Measurements from ENCODE around the gene HES7.
"Not testable (repeated sequence)": the region's sequence is repeated elsewhere in the genome, so short reads cannot be mapped to it uniquely, and the experiment has no call there.

Gene HES7

DNA sequence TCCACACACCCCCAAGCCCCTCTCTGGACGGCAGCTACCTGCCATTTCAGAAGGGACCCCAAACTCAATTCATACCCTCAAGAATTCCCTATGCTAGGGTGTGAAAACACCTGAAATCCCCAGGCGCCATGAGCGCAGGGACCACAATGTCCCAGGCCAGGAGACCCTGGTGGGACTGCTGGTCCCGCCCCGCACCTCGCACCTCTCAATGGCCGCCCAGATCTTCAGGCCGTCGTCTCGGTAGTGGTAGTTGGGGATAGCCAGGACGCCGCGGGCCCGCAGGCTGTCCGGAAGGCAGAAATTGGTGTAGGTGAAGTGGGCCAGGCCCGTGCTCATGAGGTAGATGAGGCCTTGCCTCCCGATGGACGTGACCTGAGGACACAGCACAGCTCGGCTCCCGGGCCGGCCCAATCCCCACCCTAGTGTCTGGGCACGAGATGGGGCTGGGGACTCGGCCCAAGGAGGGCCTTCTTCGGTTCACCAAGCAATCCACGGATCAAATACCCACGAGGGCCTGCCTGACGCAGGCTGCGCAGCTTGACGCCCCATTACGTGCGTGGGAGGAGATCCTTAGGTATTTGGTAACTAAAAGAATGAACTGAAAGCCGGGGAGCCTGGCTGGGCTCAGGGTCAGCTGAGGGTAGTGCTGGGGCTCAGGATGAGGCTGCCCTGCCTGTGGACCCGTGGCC is 14.8 kb downstream of the HES7 start:
- DNase-seq (ENCODE audit: low read depth in 2 of 2) = no peak
- TF ChIP-seq, protein P1, sequence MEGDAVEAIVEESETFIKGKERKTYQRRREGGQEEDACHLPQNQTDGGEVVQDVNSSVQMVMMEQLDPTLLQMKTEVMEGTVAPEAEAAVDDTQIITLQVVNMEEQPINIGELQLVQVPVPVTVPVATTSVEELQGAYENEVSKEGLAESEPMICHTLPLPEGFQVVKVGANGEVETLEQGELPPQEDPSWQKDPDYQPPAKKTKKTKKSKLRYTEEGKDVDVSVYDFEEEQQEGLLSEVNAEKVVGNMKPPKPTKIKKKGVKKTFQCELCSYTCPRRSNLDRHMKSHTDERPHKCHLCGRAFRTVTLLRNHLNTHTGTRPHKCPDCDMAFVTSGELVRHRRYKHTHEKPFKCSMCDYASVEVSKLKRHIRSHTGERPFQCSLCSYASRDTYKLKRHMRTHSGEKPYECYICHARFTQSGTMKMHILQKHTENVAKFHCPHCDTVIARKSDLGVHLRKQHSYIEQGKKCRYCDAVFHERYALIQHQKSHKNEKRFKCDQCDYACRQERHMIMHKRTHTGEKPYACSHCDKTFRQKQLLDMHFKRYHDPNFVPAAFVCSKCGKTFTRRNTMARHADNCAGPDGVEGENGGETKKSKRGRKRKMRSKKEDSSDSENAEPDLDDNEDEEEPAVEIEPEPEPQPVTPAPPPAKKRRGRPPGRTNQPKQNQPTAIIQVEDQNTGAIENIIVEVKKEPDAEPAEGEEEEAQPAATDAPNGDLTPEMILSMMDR (IDR thresholded peaks at IDR 0.05; ENCODE audit: low read depth, low read length) = no peak
- no peak overlapping the region for H3K4me3 ChIP-seq (replicated peaks in 1 of 2; ENCODE audit: low read depth in 2 of 2, low read length in 2 of 2)

DNA sequence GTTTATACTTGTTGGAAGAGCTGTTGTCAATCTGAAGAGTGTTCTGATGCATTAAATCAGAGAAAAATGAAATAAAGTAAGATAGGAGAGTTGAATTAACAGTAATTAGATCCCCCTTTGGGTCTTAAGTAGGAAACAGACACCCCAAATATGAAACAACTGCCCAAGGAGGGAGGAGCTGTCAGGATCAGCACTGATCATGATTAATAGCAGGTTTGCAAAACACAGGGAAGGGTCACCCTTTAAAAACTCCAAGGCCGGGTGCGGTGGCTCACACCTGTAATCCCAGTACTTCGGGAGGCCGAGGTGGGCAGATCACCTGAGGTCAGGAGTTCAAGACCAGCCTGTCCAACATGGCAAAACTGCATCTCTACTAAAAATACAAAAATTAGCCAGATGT is 16.9 kb downstream of the HES7 start:
- H3K4me3 ChIP-seq (replicated peaks in 1 of 2; ENCODE audit: low read depth in 2 of 2, low read length in 2 of 2); DNase-seq (ENCODE audit: low read depth in 2 of 2): not testable (repeated sequence)

DNA sequence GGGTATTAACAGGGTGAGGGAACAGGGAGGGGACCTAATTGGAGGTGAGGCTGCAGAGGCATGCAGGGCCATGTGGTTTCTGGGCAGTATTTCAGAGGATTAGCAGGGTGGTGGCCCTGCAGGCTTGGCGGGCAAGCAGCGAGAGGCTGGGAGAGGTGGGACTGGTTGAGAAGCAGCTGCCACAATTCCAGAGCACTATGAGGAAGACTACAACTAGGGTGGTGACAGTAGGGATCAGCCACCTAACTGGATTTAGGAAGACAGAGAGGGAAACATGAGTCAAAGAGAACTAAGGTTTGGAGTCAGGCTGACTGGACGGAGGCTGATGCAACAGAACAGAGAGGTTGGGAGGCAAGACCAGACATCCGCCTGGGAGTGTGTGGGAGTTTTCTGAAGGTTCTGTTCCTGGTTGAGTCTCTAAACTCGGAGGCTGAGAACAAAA is 17.9 kb downstream of the HES7 start:
- DNase-seq (ENCODE audit: low read depth in 2 of 2) = peak; percentile 32 to 78

DNA sequence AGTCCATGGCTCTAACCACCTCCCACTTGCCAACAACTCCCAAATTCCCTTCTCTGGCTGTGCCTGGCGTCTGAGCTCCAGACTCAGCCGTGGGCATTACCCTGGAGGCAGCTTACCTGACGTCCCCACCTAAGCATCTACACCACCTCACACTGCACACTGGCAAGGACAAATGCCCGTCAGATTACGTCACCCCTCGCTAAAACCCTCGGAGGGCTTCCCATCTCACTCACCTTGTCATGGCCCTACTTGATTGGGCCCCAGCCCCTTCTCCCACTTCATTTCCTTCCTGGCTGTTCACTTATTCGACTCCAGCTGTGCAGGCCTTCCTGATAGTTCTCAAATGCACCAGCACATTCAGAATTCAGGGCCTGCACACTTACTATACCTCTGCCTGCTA is 19.0 kb downstream of the HES7 start:
- TF ChIP-seq, protein P1 (IDR thresholded peaks at IDR 0.05; ENCODE audit: low read depth, low read length) = no peak
- DNase-seq (ENCODE audit: low read depth in 2 of 2) = no peak

More for the DNA sequence above, 17.9 kb downstream of the HES7 start:
- TF ChIP-seq, protein P1 (IDR thresholded peaks at IDR 0.05; ENCODE audit: low read depth, low read length) = no peak
- no peak overlapping the region for H3K4me3 ChIP-seq (replicated peaks in 1 of 2; ENCODE audit: low read depth in 2 of 2, low read length in 2 of 2)

DNA sequence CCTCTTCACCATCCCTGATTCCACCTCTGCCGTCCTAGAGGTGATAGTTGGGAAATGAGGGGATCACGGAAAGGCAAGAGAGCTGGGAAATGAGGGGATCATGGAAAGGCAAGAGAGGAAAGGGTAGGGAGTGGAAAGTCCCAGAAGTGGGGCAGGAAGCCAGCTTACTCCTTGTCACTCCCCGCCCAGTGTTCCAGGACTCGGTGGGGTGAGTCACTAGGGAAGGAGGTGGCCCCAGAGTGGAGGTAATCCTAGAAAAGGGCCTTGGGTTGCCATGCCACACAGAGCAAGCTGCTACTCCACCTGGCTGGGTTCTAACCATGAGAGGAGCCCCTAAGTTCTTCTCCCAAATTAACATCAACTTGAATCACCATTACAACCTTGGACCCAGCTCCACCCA is 20.4 kb downstream of the HES7 start:
- TF ChIP-seq, protein P1 (IDR thresholded peaks at IDR 0.05; ENCODE audit: low read depth, low read length) = no peak

More for the DNA sequence above, 19.0 kb downstream of the HES7 start:
- H3K4me3 ChIP-seq (replicated peaks in 1 of 2; ENCODE audit: low read depth in 2 of 2, low read length in 2 of 2) = no peak overlapping the region

DNA sequence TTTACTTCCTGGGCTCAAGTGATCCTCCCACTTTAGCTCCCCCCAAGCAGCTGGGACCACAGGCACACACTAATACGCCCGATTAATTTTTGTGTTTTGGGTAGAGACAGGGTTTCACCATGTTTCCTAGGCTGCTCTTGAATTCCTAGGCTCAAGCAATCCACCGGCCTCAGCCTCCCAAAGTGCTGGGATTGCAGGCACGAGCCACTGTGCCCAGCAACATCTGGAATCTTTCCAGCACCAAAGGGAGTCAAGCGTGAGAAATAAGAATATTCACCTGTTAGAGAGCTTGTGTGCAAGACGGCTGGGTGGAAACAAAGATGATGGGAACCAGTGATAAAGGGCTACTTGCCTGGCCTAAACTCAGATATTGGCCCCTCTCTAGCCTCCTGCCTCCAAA is 22.2 kb downstream of the HES7 start:
- TF ChIP-seq, protein P1 (IDR thresholded peaks at IDR 0.05; ENCODE audit: low read depth, low read length) = no peak
- DNase-seq (ENCODE audit: low read depth in 2 of 2) = no peak
- H3K4me3 ChIP-seq (replicated peaks in 1 of 2; ENCODE audit: low read depth in 2 of 2, low read length in 2 of 2) = no peak overlapping the region

More for the DNA sequence above, 20.4 kb downstream of the HES7 start:
- no peak overlapping the region for H3K4me3 ChIP-seq (replicated peaks in 1 of 2; ENCODE audit: low read depth in 2 of 2, low read length in 2 of 2)
- DNase-seq (ENCODE audit: low read depth in 2 of 2) = peak in 1 of 2 donors; percentile 60

DNA sequence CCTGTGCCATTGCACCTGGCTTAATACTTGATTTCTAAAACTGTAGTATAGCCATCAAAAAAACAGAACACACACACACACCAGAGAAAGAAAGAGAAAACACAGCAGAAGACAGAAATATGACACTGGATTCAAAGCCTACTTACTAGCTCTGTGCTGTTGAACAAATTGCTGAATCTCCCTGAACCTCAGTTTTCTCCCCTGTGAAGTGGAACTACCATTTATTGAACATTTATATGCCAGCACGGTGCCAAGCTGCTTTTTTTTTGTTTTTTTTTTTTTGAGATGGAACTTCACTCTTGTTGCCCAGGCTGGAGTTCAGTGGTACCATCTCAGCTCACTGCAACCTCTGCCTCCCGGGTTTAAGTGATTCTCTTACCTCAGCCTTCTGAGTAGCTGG is 23.1 kb downstream of the HES7 start:
- no peak for DNase-seq (ENCODE audit: low read depth in 2 of 2)
- H3K4me3 ChIP-seq (replicated peaks in 1 of 2; ENCODE audit: low read depth in 2 of 2, low read length in 2 of 2) = no peak overlapping the region
- TF ChIP-seq, protein P1 (IDR thresholded peaks at IDR 0.05; ENCODE audit: low read depth, low read length) = no peak
